ENCODE data around the gene CBL. TPM values are rescaled to one million over a fixed set of nuclear protein-coding genes. Genes with fewer than 3 reads are reported as not detected.

The CBL gene
- total RNA-seq, 1 experiment from 2014 or later: 45.6 TPM

GRCh38 chr11:119262668-119263351, 56.7 kb downstream of the CBL start:
- no peak for TF ChIP-seq NFE2L1 (CRISPR knock-in tag; IDR thresholded peaks at IDR 0.05)
- TF ChIP-seq ZNF423 (CRISPR knock-in tag; IDR thresholded peaks at IDR 0.05): no peak
- no peak for TF ChIP-seq FOXP1 (CRISPR knock-in tag; IDR thresholded peaks at IDR 0.05; ENCODE audit: borderline replicate concordance)
- no peaks in the 10 kb centered on the region for H3K9me3 Mint-ChIP-seq
- H3K4me3 Mint-ChIP-seq: no peak overlapping the region
- ATAC-seq (no peak), DNase-seq (ENCODE audit: low spot score) (no peak)
- H3K27ac Mint-ChIP-seq: no peak overlapping the region
- CTCF ChIA-PET: interaction anchor here (0.6 kb wide), 1 partner anchor 1082 kb away, joined by 3 read pairs; no protein-coding TSS in a partner anchor
- no peaks in the 10 kb centered on the region for H3K27me3 Mint-ChIP-seq (ENCODE audit: low read depth)
- H3K36me3 Mint-ChIP-seq: no peaks in the 10 kb centered on the region
- H3K4me1 Mint-ChIP-seq: peaks cover 19% of the 10 kb centered on the region
- POLR2A ChIA-PET: no interaction called here

GRCh38 chr11:119263352-119263940, 57.3 kb downstream of the CBL start:
- POLR2A ChIA-PET: no interaction called here
- no peaks in the 10 kb centered on the region for H3K27me3 Mint-ChIP-seq (ENCODE audit: low read depth)
- CTCF ChIA-PET: interaction anchor here (0.6 kb wide), 1 partner anchor 1082 kb away, joined by 3 read pairs; no protein-coding TSS in a partner anchor
- no peaks in the 10 kb centered on the region for H3K9me3 Mint-ChIP-seq
- peaks cover 13% of the 10 kb centered on the region for H3K4me1 Mint-ChIP-seq
- H3K4me3 Mint-ChIP-seq: no peak overlapping the region
- H3K27ac Mint-ChIP-seq: 0 out of 2 replicates have a peak overlapping the region, but pooled peaks have one; percentile 3
- no peak for DNase-seq (ENCODE audit: low spot score)
- no peak for ATAC-seq
- no peaks in the 10 kb centered on the region for H3K36me3 Mint-ChIP-seq
- TF ChIP-seq EMX1 (CRISPR knock-in tag; IDR thresholded peaks at IDR 0.05) (no peak), HMGA2 (CRISPR knock-in tag; IDR thresholded peaks at IDR 0.05) (no peak), AFF4 (CRISPR knock-in tag; IDR thresholded peaks at IDR 0.05; ENCODE audit: borderline replicate concordance) (no peak), GRHL2 (CRISPR knock-in tag; IDR thresholded peaks at IDR 0.05; ENCODE audit: insufficient replicate concordance, severe bottlenecking) (no peak), TCF7 (CRISPR knock-in tag; IDR thresholded peaks at IDR 0.05; ENCODE audit: low read depth) (no peak), USF1 (CRISPR knock-in tag; IDR thresholded peaks at IDR 0.05) (no peak), FOXK1 (CRISPR knock-in tag; IDR thresholded peaks at IDR 0.05) (no peak), GTF2I (CRISPR knock-in tag; conservative IDR thresholded peaks at IDR 0.05) (no peak), PRDM15 (CRISPR knock-in tag; IDR thresholded peaks at IDR 0.05) (no peak), E2F4 (CRISPR knock-in tag; IDR thresholded peaks at IDR 0.05; ENCODE audit: borderline replicate concordance, low read depth) (no peak), CREM (CRISPR knock-in tag; IDR thresholded peaks at IDR 0.05) (no peak), KAT7 (CRISPR knock-in tag; IDR thresholded peaks at IDR 0.05; ENCODE audit: borderline replicate concordance) (no peak), FOXP1 (CRISPR knock-in tag; IDR thresholded peaks at IDR 0.05; ENCODE audit: borderline replicate concordance) (no peak), USF2 (CRISPR knock-in tag; IDR thresholded peaks at IDR 0.05) (no peak), CTCF (IDR thresholded peaks at IDR 0.05) (no peak), ZBTB21 (CRISPR knock-in tag; IDR thresholded peaks at IDR 0.05; ENCODE audit: borderline replicate concordance) (no peak), ZNF396 (CRISPR knock-in tag; IDR thresholded peaks at IDR 0.05; ENCODE audit: borderline replicate concordance) (no peak), SMAD4 (CRISPR knock-in tag; IDR thresholded peaks at IDR 0.05) (no peak)
